Measurements from ENCODE around the gene KIF22.
"Not testable (repeated sequence)": the region's sequence is repeated elsewhere in the genome, so short reads cannot be mapped to it uniquely, and the experiment has no call there.

Gene KIF22

GRCh38 chr16:29747947-29748759, 42.4 kb upstream of the KIF22 start:
- Histone ChIP-seq H3K9me3 (ENCODE audit: control insufficient read depth, low read length) (no peaks in the 10 kb centered on the region), H3K27ac (ENCODE audit: insufficient read depth, low read length, poor library complexity, severe bottlenecking) (peak overlapping the region; percentile 18), H3K4me1 (ENCODE audit: control insufficient read depth, insufficient read depth, low read length, poor library complexity, severe bottlenecking) (peaks cover 43% of the 10 kb centered on the region), H3K36me3 (ENCODE audit: control insufficient read depth, insufficient read depth, low read length) (peaks cover 19% of the 10 kb centered on the region), H3K4me3 (ENCODE audit: insufficient read depth, low read depth, low read length, poor library complexity, severe bottlenecking) (no peak overlapping the region), H3K27me3 (replicated peaks; ENCODE audit: control insufficient read depth, insufficient read depth, low read length, poor library complexity, severe bottlenecking) (no peaks in the 10 kb centered on the region)
- no peak for DNase-seq

- H3K4me3 ChIP-seq (ENCODE audit: insufficient read depth, low read depth, low read length, poor library complexity, severe bottlenecking); DNase-seq; H3K27me3 ChIP-seq (replicated peaks; ENCODE audit: control insufficient read depth, insufficient read depth, low read length, poor library complexity, severe bottlenecking); H3K9me3 ChIP-seq (ENCODE audit: control insufficient read depth, low read length): not testable (repeated sequence)
- peak overlapping the region; percentile 18 for H3K27ac ChIP-seq (ENCODE audit: insufficient read depth, low read length, poor library complexity, severe bottlenecking)
- H3K4me1 ChIP-seq (ENCODE audit: control insufficient read depth, insufficient read depth, low read length, poor library complexity, severe bottlenecking) = peaks cover 37% of the 10 kb centered on the region
- H3K36me3 ChIP-seq (ENCODE audit: control insufficient read depth, insufficient read depth, low read length) = peaks cover 13% of the 10 kb centered on the region
Measured at GRCh38 chr16:29748760-29749149, 41.8 kb upstream of the KIF22 start.

- DNase-seq = no peak
- Histone ChIP-seq H3K36me3 (ENCODE audit: control insufficient read depth, insufficient read depth, low read length) (no peaks in the 10 kb centered on the region), H3K9me3 (ENCODE audit: control insufficient read depth, low read length) (no peaks in the 10 kb centered on the region), H3K4me3 (ENCODE audit: insufficient read depth, low read depth, low read length, poor library complexity, severe bottlenecking) (no peak overlapping the region), H3K27me3 (replicated peaks; ENCODE audit: control insufficient read depth, insufficient read depth, low read length, poor library complexity, severe bottlenecking) (no peaks in the 10 kb centered on the region), H3K4me1 (ENCODE audit: control insufficient read depth, insufficient read depth, low read length, poor library complexity, severe bottlenecking) (peaks cover 3% of the 10 kb centered on the region), H3K27ac (ENCODE audit: insufficient read depth, low read length, poor library complexity, severe bottlenecking) (no peak overlapping the region)
Measured at GRCh38 chr16:29753516-29753915, 37.0 kb upstream of the KIF22 start.

- no peak for DNase-seq
- Histone ChIP-seq H3K4me3 (ENCODE audit: insufficient read depth, low read depth, low read length, poor library complexity, severe bottlenecking) (no peak overlapping the region), H3K9me3 (ENCODE audit: control insufficient read depth, low read length) (no peaks in the 10 kb centered on the region), H3K4me1 (ENCODE audit: control insufficient read depth, insufficient read depth, low read length, poor library complexity, severe bottlenecking) (peaks cover 3% of the 10 kb centered on the region), H3K27ac (ENCODE audit: insufficient read depth, low read length, poor library complexity, severe bottlenecking) (no peak overlapping the region), H3K27me3 (replicated peaks; ENCODE audit: control insufficient read depth, insufficient read depth, low read length, poor library complexity, severe bottlenecking) (no peaks in the 10 kb centered on the region), H3K36me3 (ENCODE audit: control insufficient read depth, insufficient read depth, low read length) (no peaks in the 10 kb centered on the region)
Measured at GRCh38 chr16:29756654-29757053, 33.9 kb upstream of the KIF22 start.

GRCh38 chr16:29757086-29757485, 33.5 kb upstream of the KIF22 start:
- H3K27ac ChIP-seq (ENCODE audit: insufficient read depth, low read length, poor library complexity, severe bottlenecking) = not testable (repeated sequence)

GRCh38 chr16:29757950-29758466, 32.5 kb upstream of the KIF22 start:
- Histone ChIP-seq H3K4me3 (ENCODE audit: insufficient read depth, low read depth, low read length, poor library complexity, severe bottlenecking) (no peak overlapping the region), H3K27ac (ENCODE audit: insufficient read depth, low read length, poor library complexity, severe bottlenecking) (no peak overlapping the region), H3K9me3 (ENCODE audit: control insufficient read depth, low read length) (no peaks in the 10 kb centered on the region), H3K36me3 (ENCODE audit: control insufficient read depth, insufficient read depth, low read length) (no peaks in the 10 kb centered on the region), H3K27me3 (replicated peaks; ENCODE audit: control insufficient read depth, insufficient read depth, low read length, poor library complexity, severe bottlenecking) (no peaks in the 10 kb centered on the region), H3K4me1 (ENCODE audit: control insufficient read depth, insufficient read depth, low read length, poor library complexity, severe bottlenecking) (peaks cover 3% of the 10 kb centered on the region)
- no peak for DNase-seq

More at GRCh38 chr16:29757086-29757485, 33.5 kb upstream of the KIF22 start:
- not testable (repeated sequence) for H3K36me3 ChIP-seq (ENCODE audit: control insufficient read depth, insufficient read depth, low read length); H3K9me3 ChIP-seq (ENCODE audit: control insufficient read depth, low read length); H3K27me3 ChIP-seq (replicated peaks; ENCODE audit: control insufficient read depth, insufficient read depth, low read length, poor library complexity, severe bottlenecking); DNase-seq; H3K4me3 ChIP-seq (ENCODE audit: insufficient read depth, low read depth, low read length, poor library complexity, severe bottlenecking); H3K4me1 ChIP-seq (ENCODE audit: control insufficient read depth, insufficient read depth, low read length, poor library complexity, severe bottlenecking)

- Histone ChIP-seq H3K4me3 (ENCODE audit: insufficient read depth, low read depth, low read length, poor library complexity, severe bottlenecking) (no peak overlapping the region), H3K4me1 (ENCODE audit: control insufficient read depth, insufficient read depth, low read length, poor library complexity, severe bottlenecking) (no peaks in the 10 kb centered on the region), H3K27ac (ENCODE audit: insufficient read depth, low read length, poor library complexity, severe bottlenecking) (no peak overlapping the region), H3K27me3 (replicated peaks; ENCODE audit: control insufficient read depth, insufficient read depth, low read length, poor library complexity, severe bottlenecking) (no peaks in the 10 kb centered on the region), H3K36me3 (ENCODE audit: control insufficient read depth, insufficient read depth, low read length) (no peaks in the 10 kb centered on the region), H3K9me3 (ENCODE audit: control insufficient read depth, low read length) (no peaks in the 10 kb centered on the region)
- DNase-seq = no peak
Measured at GRCh38 chr16:29760567-29761279, 29.8 kb upstream of the KIF22 start.

GRCh38 chr16:29761280-29761651, 29.3 kb upstream of the KIF22 start:
- DNase-seq; H3K4me1 ChIP-seq (ENCODE audit: control insufficient read depth, insufficient read depth, low read length, poor library complexity, severe bottlenecking); H3K36me3 ChIP-seq (ENCODE audit: control insufficient read depth, insufficient read depth, low read length); H3K4me3 ChIP-seq (ENCODE audit: insufficient read depth, low read depth, low read length, poor library complexity, severe bottlenecking); H3K9me3 ChIP-seq (ENCODE audit: control insufficient read depth, low read length); H3K27ac ChIP-seq (ENCODE audit: insufficient read depth, low read length, poor library complexity, severe bottlenecking); H3K27me3 ChIP-seq (replicated peaks; ENCODE audit: control insufficient read depth, insufficient read depth, low read length, poor library complexity, severe bottlenecking): not testable (repeated sequence)

- H3K36me3 ChIP-seq (ENCODE audit: control insufficient read depth, insufficient read depth, low read length) = no peaks in the 10 kb centered on the region
- H3K4me3 ChIP-seq (ENCODE audit: insufficient read depth, low read depth, low read length, poor library complexity, severe bottlenecking) = no peak overlapping the region
- H3K27ac ChIP-seq (ENCODE audit: insufficient read depth, low read length, poor library complexity, severe bottlenecking) = no peak overlapping the region
- H3K4me1 ChIP-seq (ENCODE audit: control insufficient read depth, insufficient read depth, low read length, poor library complexity, severe bottlenecking) = no peaks in the 10 kb centered on the region
- no peak for DNase-seq
- H3K27me3 ChIP-seq (replicated peaks; ENCODE audit: control insufficient read depth, insufficient read depth, low read length, poor library complexity, severe bottlenecking) = no peaks in the 10 kb centered on the region
- H3K9me3 ChIP-seq (ENCODE audit: control insufficient read depth, low read length) = no peaks in the 10 kb centered on the region
Measured at GRCh38 chr16:29761882-29762281, 28.7 kb upstream of the KIF22 start.

GRCh38 chr16:29763326-29763725, 27.2 kb upstream of the KIF22 start:
- Histone ChIP-seq H3K27ac (ENCODE audit: insufficient read depth, low read length, poor library complexity, severe bottlenecking) (no peak overlapping the region), H3K4me1 (ENCODE audit: control insufficient read depth, insufficient read depth, low read length, poor library complexity, severe bottlenecking) (no peaks in the 10 kb centered on the region), H3K9me3 (ENCODE audit: control insufficient read depth, low read length) (no peaks in the 10 kb centered on the region), H3K4me3 (ENCODE audit: insufficient read depth, low read depth, low read length, poor library complexity, severe bottlenecking) (no peak overlapping the region), H3K36me3 (ENCODE audit: control insufficient read depth, insufficient read depth, low read length) (no peaks in the 10 kb centered on the region), H3K27me3 (replicated peaks; ENCODE audit: control insufficient read depth, insufficient read depth, low read length, poor library complexity, severe bottlenecking) (no peaks in the 10 kb centered on the region)
- no peak for DNase-seq

Data from effector memory CD4-positive, alpha-beta T cell (primary cell).